ENCODE results near the gene CC2D2A. TPM values are rescaled to one million over a fixed set of nuclear protein-coding genes. Genes with fewer than 3 reads are reported as not detected.

Gene CC2D2A
- total and polyA plus RNA-seq, 9 of the 15 experiments (the other 6 are each of a cell fraction or from before 2014, with no cell fraction given), result 0.36 to 2.5 (median 1.6) TPM

GRCh38 chr4:15531792-15532191, 62.1 kb downstream of the CC2D2A start (continued):
- no peak for TF ChIP-seq TBL1XR1 (IDR thresholded peaks at IDR 0.05; ENCODE audit: low read length in 2 of 2)
- no peak for TF ChIP-seq FOXK2 (conservative IDR thresholded peaks at IDR 0.05 in 1 of 2, IDR thresholded peaks at IDR 0.05 in 1 of 2; ENCODE audit: low read depth in 2 of 2)
- no peak for TF ChIP-seq THRAP3 (IDR thresholded peaks at IDR 0.05; ENCODE audit: borderline replicate concordance)
- TF ChIP-seq CREB5 (CRISPR knock-in tag; IDR thresholded peaks at IDR 0.05), result no peak
- TF ChIP-seq SNRNP70 (optimal IDR thresholded peaks at IDR 0.05; ENCODE audit: low read depth, low read length), result no peak
- TF ChIP-seq ZNF717 (CRISPR knock-in tag; IDR thresholded peaks at IDR 0.05), result no peak
- peak; percentile 27; the same call in 1 of the 2 replicates for TF ChIP-seq TOE1 (IDR thresholded peaks at IDR 0.05; ENCODE audit: borderline replicate concordance)
- no peak for TF ChIP-seq TOE1 (CRISPR knock-in tag; IDR thresholded peaks at IDR 0.05; ENCODE audit: borderline replicate concordance, low read depth)
- TF ChIP-seq ZNF133 (CRISPR knock-in tag; IDR thresholded peaks at IDR 0.05), result no peak
- TF ChIP-seq LARP7 (IDR thresholded peaks at IDR 0.05), result no peak
- no peak for TF ChIP-seq BRCA1 (IDR thresholded peaks at IDR 0.05)
- no peak for TF ChIP-seq BRCA1 (CRISPR knock-in tag; IDR thresholded peaks at IDR 0.05)
- no peak for TF ChIP-seq RBBP5 (IDR thresholded peaks at IDR 0.05; ENCODE audit: borderline replicate concordance, insufficient read depth, low read length, poor library complexity, severe bottlenecking)
- peak; percentile 44; the same call in 1 of the 2 replicates for TF ChIP-seq ZNF24 (IDR thresholded peaks at IDR 0.05)
- no peak for TF ChIP-seq GTF2F1 (IDR thresholded peaks at IDR 0.05; ENCODE audit: low read depth, low read length)
- no peak for TF ChIP-seq ZKSCAN1 (IDR thresholded peaks at IDR 0.05; ENCODE audit: low read depth, low read length)
- no peak for TF ChIP-seq ZBTB49 (CRISPR knock-in tag; IDR thresholded peaks at IDR 0.05; ENCODE audit: borderline replicate concordance)
- TF ChIP-seq MAFF (IDR thresholded peaks at IDR 0.05; ENCODE audit: low read length), result no peak
- no peak for TF ChIP-seq MAFK (IDR thresholded peaks at IDR 0.05; ENCODE audit: low read length)
- no peak for TF ChIP-seq ZNF551 (CRISPR knock-in tag; IDR thresholded peaks at IDR 0.05)
- 0 out of 3 replicates have a peak, but pooled peaks of 1 of the 2 experiments have one; percentile 15 for TF ChIP-seq CBX3 (IDR thresholded peaks at IDR 0.05; ENCODE audit: borderline replicate concordance in 1 of 2, low read length in 2 of 2)
- TF ChIP-seq HDAC2 (IDR thresholded peaks at IDR 0.05), result peak; percentile 78; the same call in 1 of the 2 replicates
- no peak for TF ChIP-seq TFAM (CRISPR knock-in tag; conservative IDR thresholded peaks at IDR 0.05)
- no peak for TF ChIP-seq ZNF224 (CRISPR knock-in tag; IDR thresholded peaks at IDR 0.05)
- no peak for TF ChIP-seq KAT8 (IDR thresholded peaks at IDR 0.05; ENCODE audit: low read depth)
- TF ChIP-seq GTF2B (IDR thresholded peaks at IDR 0.05; ENCODE audit: extremely low read depth, insufficient read length), result no peak
- no peak for TF ChIP-seq HNRNPUL1 (IDR thresholded peaks at IDR 0.05; ENCODE audit: low read length)
- no peak for TF ChIP-seq TARDBP (IDR thresholded peaks at IDR 0.05)
- no peak for TF ChIP-seq ILF3 (IDR thresholded peaks at IDR 0.05; ENCODE audit: borderline replicate concordance)
- TF ChIP-seq ARNT (IDR thresholded peaks at IDR 0.05), result no peak

All from K562 (cell line).